ENCODE measurements around the gene ABCB11. TPM values are rescaled to one million over a fixed set of nuclear protein-coding genes. Genes with fewer than 3 reads are reported as not detected.

ABCB11 gene
- total RNA-seq, 1 experiment from 2014 or later: not detected

DNA sequence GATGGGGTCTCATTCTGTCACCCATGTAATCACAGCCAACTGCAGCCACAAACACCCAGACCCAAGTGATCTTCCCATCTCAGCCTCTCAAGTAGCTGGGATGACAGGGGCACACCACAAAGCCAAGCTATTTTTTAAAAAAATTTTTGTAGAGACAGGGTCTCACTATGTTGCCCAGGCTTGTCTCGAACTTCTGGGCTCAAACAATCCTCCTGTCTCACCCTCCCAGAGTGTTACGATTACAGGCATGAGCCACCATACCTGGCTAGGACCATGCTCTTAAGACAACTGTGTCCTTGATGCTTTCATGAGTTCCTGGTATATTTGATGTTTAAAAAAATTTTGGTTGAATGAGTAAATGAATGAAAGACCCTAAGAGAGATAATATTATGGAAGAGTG lies 19.4 kb downstream of the ABCB11 start:
- POLR2A ChIA-PET (ENCODE audit: low non-redundant PET): no interaction called here
- intact Hi-C loops (cut with micrococcal nuclease; ENCODE audit: unreplicated experiment): no loop called here
- no peak overlapping the region for H3K27ac ChIP-seq (ENCODE audit: low read depth, low read length, poor library complexity, severe bottlenecking)
- TF ChIP-seq EZH2 (IDR thresholded peaks at IDR 0.05; ENCODE audit: borderline replicate concordance, low read depth, low read length, poor library complexity, severe bottlenecking) (no peak), CTCF (conservative IDR thresholded peaks at IDR 0.05; ENCODE audit: low read depth, low read length) (no peak)
- no peaks in the 10 kb centered on the region for H3K4me1 ChIP-seq (ENCODE audit: insufficient read depth, low read length, poor library complexity, severe bottlenecking)
- no peak for DNase-seq (ENCODE audit: low spot score)
- no TSS peak for BruUV-seq (replicated peaks)
- no peaks in the 10 kb centered on the region for H3K9me3 ChIP-seq (ENCODE audit: low read depth, low read length, poor library complexity, severe bottlenecking)
- H3K27me3 ChIP-seq (replicated peaks; ENCODE audit: insufficient read depth, low read depth, low read length, poor library complexity): no peaks in the 10 kb centered on the region
- H3K36me3 ChIP-seq (ENCODE audit: insufficient read depth, low read length, poor library complexity, severe bottlenecking): no peaks in the 10 kb centered on the region
- no peak overlapping the region for H3K4me3 ChIP-seq (ENCODE audit: low read depth, low read length, poor library complexity, severe bottlenecking)
- CTCF ChIA-PET: no interaction called here

DNA sequence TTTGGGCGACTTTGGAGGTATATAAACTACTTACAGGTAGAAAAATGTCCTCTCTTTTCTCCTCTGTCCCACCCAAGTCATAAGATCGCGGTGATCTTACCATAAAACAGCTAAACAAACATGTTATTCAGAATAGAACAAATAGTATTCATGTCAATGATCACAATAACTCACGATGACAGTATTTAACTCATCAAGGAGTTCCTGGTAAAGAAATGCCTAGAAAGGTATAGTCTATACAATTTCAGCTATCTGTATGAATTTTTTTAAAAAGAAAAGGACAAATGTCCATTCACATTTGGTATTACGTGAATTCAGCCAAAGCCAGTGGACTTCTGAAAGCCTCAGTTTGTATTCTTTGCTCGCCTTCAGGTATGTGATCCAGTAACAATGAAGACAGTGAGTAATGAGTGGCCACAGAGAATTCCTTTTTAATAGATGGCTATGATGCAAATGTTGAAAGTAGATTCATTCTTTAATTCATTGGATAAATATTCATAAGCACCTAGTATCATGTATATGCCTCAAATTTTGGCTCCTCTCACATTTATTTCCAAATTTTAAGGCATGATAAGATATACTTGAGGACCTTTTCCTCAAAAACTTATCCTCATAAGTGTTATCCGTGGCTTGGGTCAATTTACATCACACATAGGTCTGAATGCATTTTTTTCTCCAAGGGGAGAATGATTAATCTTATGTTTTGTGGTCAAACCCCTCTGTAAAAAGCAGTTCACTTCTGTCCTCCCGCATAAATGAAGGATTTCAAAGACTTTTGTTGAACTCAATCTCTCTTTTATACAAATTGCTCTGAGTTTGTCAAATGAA lies 20.3 kb downstream of the ABCB11 start:
- intact Hi-C loops (cut with micrococcal nuclease; ENCODE audit: unreplicated experiment): no loop called here
- H3K27ac ChIP-seq (ENCODE audit: low read depth, low read length, poor library complexity, severe bottlenecking): no peak overlapping the region
- no peaks in the 10 kb centered on the region for H3K36me3 ChIP-seq (ENCODE audit: insufficient read depth, low read length, poor library complexity, severe bottlenecking)
- no peak for TF ChIP-seq CTCF (conservative IDR thresholded peaks at IDR 0.05; ENCODE audit: low read depth, low read length)
- no peak for TF ChIP-seq EZH2 (IDR thresholded peaks at IDR 0.05; ENCODE audit: borderline replicate concordance, low read depth, low read length, poor library complexity, severe bottlenecking)
- BruUV-seq (replicated peaks): no TSS peak
- ChIA-PET POLR2A (ENCODE audit: low non-redundant PET) (no interaction called here), CTCF (no interaction called here)
- DNase-seq (ENCODE audit: low spot score): no peak
- no peaks in the 10 kb centered on the region for H3K27me3 ChIP-seq (replicated peaks; ENCODE audit: insufficient read depth, low read depth, low read length, poor library complexity)
- H3K9me3 ChIP-seq (ENCODE audit: low read depth, low read length, poor library complexity, severe bottlenecking): no peaks in the 10 kb centered on the region
- H3K4me1 ChIP-seq (ENCODE audit: insufficient read depth, low read length, poor library complexity, severe bottlenecking): no peaks in the 10 kb centered on the region
- no peak overlapping the region for H3K4me3 ChIP-seq (ENCODE audit: low read depth, low read length, poor library complexity, severe bottlenecking)

GRCh38 chr2:169009865-169010579 lies 21.1 kb downstream of the ABCB11 start:
- Histone ChIP-seq H3K4me3 (ENCODE audit: low read depth, low read length, poor library complexity, severe bottlenecking) (no peak overlapping the region), H3K36me3 (ENCODE audit: insufficient read depth, low read length, poor library complexity, severe bottlenecking) (no peaks in the 10 kb centered on the region), H3K27me3 (replicated peaks; ENCODE audit: insufficient read depth, low read depth, low read length, poor library complexity) (no peaks in the 10 kb centered on the region), H3K27ac (ENCODE audit: low read depth, low read length, poor library complexity, severe bottlenecking) (no peak overlapping the region), H3K4me1 (ENCODE audit: insufficient read depth, low read length, poor library complexity, severe bottlenecking) (no peaks in the 10 kb centered on the region), H3K9me3 (ENCODE audit: low read depth, low read length, poor library complexity, severe bottlenecking) (no peaks in the 10 kb centered on the region)
- ChIA-PET POLR2A (ENCODE audit: low non-redundant PET) (no interaction called here), CTCF (no interaction called here)
- no TSS peak for BruUV-seq (replicated peaks)
- no peak for TF ChIP-seq CTCF (conservative IDR thresholded peaks at IDR 0.05; ENCODE audit: low read depth, low read length)
- no peak for TF ChIP-seq EZH2 (IDR thresholded peaks at IDR 0.05; ENCODE audit: borderline replicate concordance, low read depth, low read length, poor library complexity, severe bottlenecking)
- intact Hi-C loops (cut with micrococcal nuclease; ENCODE audit: unreplicated experiment): no loop called here
- no peak for DNase-seq (ENCODE audit: low spot score)

Measured in A673 (cell line).